IMR-90 (cell line): ENCODE results near the gene RNF14. TPM values are rescaled to one million over a fixed set of nuclear protein-coding genes. Genes with fewer than 3 reads are reported as not detected.

ENCODE experiments used
- ATAC-seq: fragments of 200-7000 bp; cut with Tn5 transposase; 2 replicates; pipeline ENCODE4 v1.9.1; 2020; ENCODE audit warnings: low read depth, mild to moderate bottlenecking, moderate library complexity
- BruUV-seq: library from RNA; stranded (reverse); fragments of 400-500 nt; replicated peaks from 2 replicates; lab custom pipeline; 2021; lab: Mats Ljungman, UMichigan
- CTCF ChIA-PET: fragments of 300-600 bp; formaldehyde crosslinking; extraction: SDS; loops from one replicate; lab custom pipeline; 2021; ENCODE audit warnings: antibody characterized with exemption; lab: Yijun Ruan, JAX
- POLR2A ChIA-PET: fragments of 300-600 bp; sonication (Branson Sonifier 250); formaldehyde crosslinking; loops from one replicate; lab custom pipeline; 2022; ENCODE audit warnings: antibody characterized with exemption; ENCODE audit not compliant: unreplicated experiment; lab: Charles Lee
- DNase-seq: peaks from one replicate; pipeline ENCODE4 v3.0.0; 2013
- H2AFZ ChIP-seq: replicated peaks from 2 replicates; pipeline ENCODE3; 2013; ENCODE audit warnings: low read length, mild to moderate bottlenecking; ENCODE audit not compliant: poor library complexity
- H2AK5ac ChIP-seq: 2 replicates; pipeline ENCODE4 v1.6.1; 2013; ENCODE audit warnings: low read depth, low read length, inconsistent platforms
- H2AK9ac ChIP-seq: replicated peaks from 2 replicates; pipeline ENCODE3; 2013; ENCODE audit warnings: mild to moderate bottlenecking, low read depth, low read length, moderate library complexity; ENCODE audit not compliant: poor library complexity
- H2BK120ac ChIP-seq: 2 replicates; pipeline ENCODE4 v1.6.1; 2013; ENCODE audit warnings: low read depth, low read length, inconsistent platforms
- H2BK15ac ChIP-seq: 3 replicates; pipeline ENCODE4 v1.6.1; 2013; ENCODE audit warnings: low read depth, low read length, inconsistent platforms
- H2BK20ac ChIP-seq: 2 replicates; pipeline ENCODE4 v1.6.1; 2013; ENCODE audit warnings: low read depth, mild to moderate bottlenecking, inconsistent platforms, low read length, moderate library complexity
- H2BK5ac ChIP-seq: 2 replicates; pipeline ENCODE4 v1.6.1; 2013; ENCODE audit warnings: mild to moderate bottlenecking, low read depth, low read length, inconsistent platforms; ENCODE audit not compliant: poor library complexity, severe bottlenecking
- H3K14ac ChIP-seq: replicated peaks from 2 replicates; pipeline ENCODE4 v1.6.1; 2013; ENCODE audit warnings: low read depth, low read length, inconsistent platforms
- H3K18ac ChIP-seq: 2 replicates; pipeline ENCODE4 v1.6.1; 2013; ENCODE audit warnings: low read depth, low read length, control low read depth
- H3K23ac ChIP-seq: 2 replicates; pipeline ENCODE4 v1.6.1; 2013; ENCODE audit warnings: low read depth, low read length, inconsistent platforms
- H3K27ac ChIP-seq: 2 replicates; pipeline ENCODE4 v1.5.1; 2013; ENCODE audit warnings: mild to moderate bottlenecking, control low read depth, low read length; ENCODE audit not compliant: insufficient read depth
- H3K27me3 ChIP-seq: 2 replicates; pipeline ENCODE4 v1.6.1; 2013; ENCODE audit warnings: low read length; ENCODE audit not compliant: control insufficient read depth, insufficient read depth
- H3K36me3 ChIP-seq: 2 replicates; pipeline ENCODE4 v1.6.1; 2013; ENCODE audit warnings: low read length, mixed read lengths; ENCODE audit not compliant: control insufficient read depth, insufficient read depth
- H3K4ac ChIP-seq: 2 replicates; pipeline ENCODE4 v1.6.1; 2013; ENCODE audit warnings: low read depth, low read length, inconsistent platforms
- H3K4me1 ChIP-seq: 2 replicates; pipeline ENCODE4 v1.6.1; 2013; ENCODE audit warnings: low read length, mixed read lengths; ENCODE audit not compliant: control insufficient read depth, insufficient read depth
- H3K4me2 ChIP-seq: 2 replicates; pipeline ENCODE4 v1.6.1; 2013; ENCODE audit warnings: low read depth, mild to moderate bottlenecking, control low read depth, low read length, moderate library complexity
- H3K4me3 ChIP-seq: 2 replicates; pipeline ENCODE4 v1.5.1; 2013; ENCODE audit warnings: low read depth, mild to moderate bottlenecking, control low read depth, low read length, moderate library complexity; ENCODE audit not compliant: insufficient read depth
- H3K56ac ChIP-seq: 2 replicates; pipeline ENCODE4 v1.6.1; 2013; ENCODE audit warnings: low read length, inconsistent platforms; ENCODE audit not compliant: insufficient read depth; ENCODE audit errors: extremely low read depth
- H3K79me1 ChIP-seq, 2 experiments: 2 replicates each; pipeline ENCODE4 v1.6.1; 2013; ENCODE audit warnings: low read length in 2 of 2, inconsistent platforms in 1 of 2, low read depth in 1 of 2
- H3K9ac ChIP-seq: 2 replicates; pipeline ENCODE4 v1.6.1; 2013; ENCODE audit warnings: low read depth, low read length, control low read depth
- H3K9me1 ChIP-seq: 2 replicates; pipeline ENCODE4 v1.6.1; 2013; ENCODE audit warnings: low read length, inconsistent platforms; ENCODE audit not compliant: insufficient read depth
- H3K9me3 ChIP-seq: 2 replicates; pipeline ENCODE4 v1.6.1; 2013; ENCODE audit warnings: low read length; ENCODE audit not compliant: control insufficient read depth, insufficient read depth
- H4K20me1 ChIP-seq: 2 replicates; pipeline ENCODE4 v1.6.1; 2013; ENCODE audit warnings: low read length, inconsistent platforms; ENCODE audit not compliant: insufficient read depth
- H4K5ac ChIP-seq: 2 replicates; pipeline ENCODE4 v1.6.1; 2013; ENCODE audit warnings: mild to moderate bottlenecking, low read depth, low read length, control low read depth
- H4K8ac ChIP-seq, 2 experiments: 2 replicates each; pipeline ENCODE4 v1.6.1; 2013; ENCODE audit warnings: low read depth in 2 of 2, low read length in 2 of 2, control low read depth in 1 of 2, inconsistent platforms in 1 of 2
- H4K91ac ChIP-seq: 2 replicates; pipeline ENCODE4 v1.6.1; 2013; ENCODE audit warnings: low read depth, low read length, inconsistent platforms; ENCODE audit not compliant: insufficient read depth
- BHLHE40 ChIP-seq: fragments of 150-350 bp; IDR thresholded peaks from 2 replicates; pipeline ENCODE4 v1.6.1; 2016; ENCODE audit warnings: mild to moderate bottlenecking, low read depth, low read length
- CEBPB ChIP-seq: IDR thresholded peaks from 2 replicates; pipeline ENCODE4 v1.6.1; 2012; ENCODE audit warnings: low read depth, low read length, improper control_type of control experiment
- CHD1 ChIP-seq: IDR thresholded peaks from 2 replicates; pipeline ENCODE4 v1.6.1; 2012; ENCODE audit warnings: low read depth, low read length, improper control_type of control experiment
- FOS ChIP-seq: fragments of 150-350 bp; IDR thresholded peaks from 2 replicates; pipeline ENCODE4 v1.6.1; 2016; ENCODE audit warnings: low read depth, low read length
- MAZ ChIP-seq: IDR thresholded peaks from 2 replicates; pipeline ENCODE4 v1.6.1; 2012; ENCODE audit warnings: low read depth, mild to moderate bottlenecking, low read length, improper control_type of control experiment, moderate library complexity, borderline replicate concordance
- MXI1 ChIP-seq: IDR thresholded peaks from 2 replicates; pipeline ENCODE4 v1.6.1; 2012; ENCODE audit warnings: low read depth, mild to moderate bottlenecking, low read length, moderate library complexity, borderline replicate concordance
- NFE2L2 ChIP-seq: fragments of 150-350 bp; IDR thresholded peaks from 2 replicates; pipeline ENCODE4 v1.6.1; 2016; ENCODE audit warnings: low read depth, mild to moderate bottlenecking, low read length
- POLR2A ChIP-seq: IDR thresholded peaks from 2 replicates; pipeline ENCODE4 v1.6.1; 2012; ENCODE audit warnings: mild to moderate bottlenecking, low read depth, low read length
- RAD21 ChIP-seq: IDR thresholded peaks from 2 replicates; pipeline ENCODE4 v1.6.1; 2012; ENCODE audit warnings: low read length, improper control_type of control experiment
- RCOR1 ChIP-seq: IDR thresholded peaks from 2 replicates; pipeline ENCODE4 v1.6.1; 2012; ENCODE audit warnings: mild to moderate bottlenecking, low read length, improper control_type of control experiment; ENCODE audit not compliant: insufficient replicate concordance
- RFX5 ChIP-seq: IDR thresholded peaks from 2 replicates; pipeline ENCODE4 v1.8.0; 2012; ENCODE audit warnings: low read depth, mild to moderate bottlenecking, low read length, moderate library complexity
- SMC3 ChIP-seq: fragments of 150-350 bp; IDR thresholded peaks from 2 replicates; pipeline ENCODE4 v1.6.1; 2016; ENCODE audit warnings: low read depth, mild to moderate bottlenecking, antibody characterized with exemption, low read length, moderate library complexity
- USF2 ChIP-seq: fragments of 150-350 bp; IDR thresholded peaks from 2 replicates; pipeline ENCODE4 v1.6.1; 2017; ENCODE audit warnings: mild to moderate bottlenecking, antibody characterized with exemption, low read length, low read depth
- WGBS, 2 experiments: methylation state at CpG; one replicate each; pipeline versions ENCODE4 v1.1.5 to v1.1.7; 2013; ENCODE audit warnings: missing lambda C conversion rate in 2 of 2; ENCODE audit not compliant: insufficient read length in 1 of 2; ENCODE audit errors: extremely low coverage in 2 of 2; 5-methylcytosine and 5-hydroxymethylcytosine counted together
- dilution Hi-C: fragments of 300-500 bp; cut with HindIII; formaldehyde crosslinking; loops from one replicate; pipeline ENCODE4 v1.14.3; 2018; ENCODE audit warnings: low sequenced_read_pairs; ENCODE audit not compliant: unreplicated experiment
- in situ Hi-C: fragments of 300-500 bp; cut with MboI; formaldehyde crosslinking; loops from 3 replicates; pipeline ENCODE4 v1.14.3; 2019; ENCODE audit warnings: low sequenced_read_pairs, inconsistent platforms, mixed read lengths
- intact Hi-C: fragments of 100-400 bp; cut with micrococcal nuclease; formaldehyde crosslinking; loops from 2 replicates; pipeline ENCODE4 v1.10.0; 2022
- polyA plus RNA-seq, 3 experiments: library from polyadenylated mRNA; depleted of rRNA; stranded (reverse); fragments of >200 nt; gene quantifications; 2 replicates each; pipeline ENCODE4 v1.2.3, GENCODE V29; 2012; ENCODE audit warnings: low replicate concordance in 1 of 3
- total RNA-seq: library from RNA; depleted of rRNA; stranded (reverse); fragments of >200 nt; gene quantifications from 2 replicates; pipeline ENCODE4 v1.2.3, GENCODE V29; 2012
- TF ChIP-seq, protein P1 (sequence below): conservative IDR thresholded peaks from 2 replicates; pipeline ENCODE4 v1.5.1; 2012; ENCODE audit warnings: mild to moderate bottlenecking, low read depth, low read length, improper control_type of control experiment

Gene RNF14
- total and polyA plus RNA-seq, 2 of the 4 experiments (the other 2 are of a cell fraction) = 36.1 to 106 TPM

GRCh38 chr5:142036918-142037317 lies 68.0 kb downstream of the RNF14 start:
- H4K5ac ChIP-seq = no peak overlapping the region
- H3K27ac ChIP-seq = no peak overlapping the region
- DNase-seq (no peak), ATAC-seq (no peak)
- H3K9me3 ChIP-seq = no peaks in the 10 kb centered on the region
- no peak overlapping the region for H2AK5ac ChIP-seq
- H3K56ac ChIP-seq = no peak overlapping the region
- POLR2A ChIA-PET = no interaction called here
- no peak overlapping the region for H2BK120ac ChIP-seq
- no peak overlapping the region for H2BK20ac ChIP-seq
- H3K14ac ChIP-seq = no peak overlapping the region
- BruUV-seq = no TSS peak
- in situ Hi-C loops = no loop called here
- CTCF ChIA-PET = no interaction called here
- peaks cover 13% of the 10 kb centered on the region for H3K27me3 ChIP-seq
- H3K4me1 ChIP-seq = no peaks in the 10 kb centered on the region
- no peaks in the 10 kb centered on the region for H4K20me1 ChIP-seq
- H2BK15ac ChIP-seq = no peak overlapping the region
- dilution Hi-C loops = no loop called here
- TF ChIP-seq BHLHE40 (no peak), CHD1 (no peak), CEBPB (no peak), RFX5 (no peak), RCOR1 (no peak), MXI1 (no peak), POLR2A (no peak), SMC3 (no peak), NFE2L2 (no peak), MAZ (no peak), USF2 (no peak), RAD21 (no peak), FOS (no peak)
- TF ChIP-seq, protein P1, sequence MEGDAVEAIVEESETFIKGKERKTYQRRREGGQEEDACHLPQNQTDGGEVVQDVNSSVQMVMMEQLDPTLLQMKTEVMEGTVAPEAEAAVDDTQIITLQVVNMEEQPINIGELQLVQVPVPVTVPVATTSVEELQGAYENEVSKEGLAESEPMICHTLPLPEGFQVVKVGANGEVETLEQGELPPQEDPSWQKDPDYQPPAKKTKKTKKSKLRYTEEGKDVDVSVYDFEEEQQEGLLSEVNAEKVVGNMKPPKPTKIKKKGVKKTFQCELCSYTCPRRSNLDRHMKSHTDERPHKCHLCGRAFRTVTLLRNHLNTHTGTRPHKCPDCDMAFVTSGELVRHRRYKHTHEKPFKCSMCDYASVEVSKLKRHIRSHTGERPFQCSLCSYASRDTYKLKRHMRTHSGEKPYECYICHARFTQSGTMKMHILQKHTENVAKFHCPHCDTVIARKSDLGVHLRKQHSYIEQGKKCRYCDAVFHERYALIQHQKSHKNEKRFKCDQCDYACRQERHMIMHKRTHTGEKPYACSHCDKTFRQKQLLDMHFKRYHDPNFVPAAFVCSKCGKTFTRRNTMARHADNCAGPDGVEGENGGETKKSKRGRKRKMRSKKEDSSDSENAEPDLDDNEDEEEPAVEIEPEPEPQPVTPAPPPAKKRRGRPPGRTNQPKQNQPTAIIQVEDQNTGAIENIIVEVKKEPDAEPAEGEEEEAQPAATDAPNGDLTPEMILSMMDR = no peak
- no peaks in the 10 kb centered on the region for H3K79me1 ChIP-seq
- H2AFZ ChIP-seq = no peak overlapping the region
- WGBS, 2 experiments = 80% methylated on average over 1 of the region's 13 CpGs; no CpG with 5 or more reads in 1 of the 2 experiments
- H3K9ac ChIP-seq = no peak overlapping the region
- no peak overlapping the region for H2AK9ac ChIP-seq
- no peak overlapping the region for H3K4me3 ChIP-seq
- no peak overlapping the region for H4K8ac ChIP-seq
- H3K9me1 ChIP-seq = no peaks in the 10 kb centered on the region
- no peak overlapping the region for H4K91ac ChIP-seq
- no peak overlapping the region for H3K18ac ChIP-seq
- H3K4me2 ChIP-seq = no peak overlapping the region
- H3K4ac ChIP-seq = no peak overlapping the region
- no peaks in the 10 kb centered on the region for H3K36me3 ChIP-seq
- no peak overlapping the region for H2BK5ac ChIP-seq
- no peak overlapping the region for H3K23ac ChIP-seq
- intact Hi-C loops = no loop called here
